NT2/D1 (cell line): ENCODE measurements around the gene HS3ST2.
A peak's percentile ranks its signal among the peaks of the same experiment; 100 is the strongest.
"Not testable (repeated sequence)": the region's sequence is repeated elsewhere in the genome, so short reads cannot be mapped to it uniquely, and the experiment has no call there.

Experiments
- DNase-seq: peaks from one replicate; pipeline ENCODE4 v3.0.0-alpha.2; 2011; ENCODE audit warnings: low read depth, low spot score
- H3K27me3 ChIP-seq: 2 replicates; pipeline ENCODE4 v1.6.0; 2011; ENCODE audit warnings: mild to moderate bottlenecking; ENCODE audit not compliant: insufficient read length, insufficient read depth
- H3K36me3 ChIP-seq: 2 replicates; pipeline ENCODE4 v1.6.1; 2011; ENCODE audit warnings: mild to moderate bottlenecking, low read length, mixed read lengths; ENCODE audit not compliant: insufficient read depth, insufficient read length
- H3K4me1 ChIP-seq: 2 replicates; pipeline ENCODE4 v1.5.1; 2011; ENCODE audit not compliant: insufficient read depth, insufficient read length
- H3K4me3 ChIP-seq: 2 replicates; pipeline ENCODE4 v1.5.1; 2011; ENCODE audit warnings: low read depth; ENCODE audit not compliant: insufficient read length
- H3K9ac ChIP-seq: 2 replicates; pipeline ENCODE4 v1.6.0; 2011; ENCODE audit warnings: low read depth; ENCODE audit not compliant: insufficient read length
- H3K9me3 ChIP-seq: 2 replicates; pipeline ENCODE4 v1.5.1; 2011; ENCODE audit warnings: mild to moderate bottlenecking, low read length; ENCODE audit not compliant: insufficient read depth
- SUZ12 ChIP-seq: IDR thresholded peaks from 2 replicates; pipeline ENCODE4 v1.6.1; 2011; ENCODE audit not compliant: insufficient read length, insufficient read depth; ENCODE audit errors: extremely low read depth
- YY1 ChIP-seq: IDR thresholded peaks from 2 replicates; pipeline ENCODE4 v1.6.1; 2011; ENCODE audit not compliant: insufficient read length, insufficient read depth
- ZNF274 ChIP-seq: IDR thresholded peaks from 2 replicates; pipeline ENCODE4 v1.6.1; 2011; ENCODE audit warnings: mild to moderate bottlenecking, low read depth, low read length

The HS3ST2 gene

GRCh38 chr16:22929461-22929860 is 115.5 kb downstream of the HS3ST2 start:
- Histone ChIP-seq H3K27me3 (no peaks in the 10 kb centered on the region), H3K4me1 (no peaks in the 10 kb centered on the region), H3K9me3 (no peaks in the 10 kb centered on the region), H3K36me3 (no peaks in the 10 kb centered on the region), H3K4me3 (no peak overlapping the region), H3K9ac (no peak overlapping the region)
- TF ChIP-seq YY1, result no peak
- TF ChIP-seq SUZ12, result no peak
- TF ChIP-seq ZNF274, result no peak
- no peak for DNase-seq

DNA sequence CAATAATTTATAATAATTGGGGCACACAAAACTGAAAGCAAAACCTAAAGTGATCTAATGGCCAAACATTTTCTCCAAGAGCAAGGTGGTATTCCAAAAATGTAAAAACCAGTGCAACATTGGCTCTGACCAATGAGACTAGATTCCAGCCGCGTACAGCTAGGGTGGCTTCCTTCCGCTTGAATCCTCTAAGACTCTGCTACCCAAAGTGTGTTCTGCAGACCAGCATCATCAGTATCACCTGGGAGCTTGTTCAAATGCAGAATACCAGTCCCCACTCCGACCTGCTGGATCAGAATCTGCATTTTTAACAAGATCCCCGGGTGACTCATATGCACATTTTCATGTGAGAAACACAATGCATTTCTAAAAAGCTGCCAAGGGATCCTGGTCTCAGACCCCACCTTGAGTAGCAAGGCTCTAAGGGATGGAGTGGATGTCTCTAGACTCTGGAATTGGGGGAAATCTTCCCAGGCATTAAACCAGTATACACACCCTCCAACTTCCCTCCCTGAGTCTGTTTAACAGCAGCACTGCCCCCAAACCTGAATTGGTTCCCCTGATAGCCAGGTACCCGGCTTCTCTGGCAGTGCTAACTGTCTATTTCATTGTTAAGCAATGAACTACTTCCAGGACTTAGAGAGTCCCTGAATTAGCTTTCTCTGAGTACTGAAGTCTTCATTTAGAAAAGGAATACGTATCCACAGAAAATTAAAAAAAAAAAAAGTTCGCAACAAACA is 118.2 kb downstream of the HS3ST2 start:
- TF ChIP-seq ZNF274 (no peak), SUZ12 (no peak), YY1 (no peak)
- Histone ChIP-seq H3K9ac (no peak overlapping the region), H3K4me1 (no peaks in the 10 kb centered on the region), H3K27me3 (no peaks in the 10 kb centered on the region), H3K4me3 (no peak overlapping the region), H3K36me3 (no peaks in the 10 kb centered on the region), H3K9me3 (no peaks in the 10 kb centered on the region)
- DNase-seq, result no peak

DNA sequence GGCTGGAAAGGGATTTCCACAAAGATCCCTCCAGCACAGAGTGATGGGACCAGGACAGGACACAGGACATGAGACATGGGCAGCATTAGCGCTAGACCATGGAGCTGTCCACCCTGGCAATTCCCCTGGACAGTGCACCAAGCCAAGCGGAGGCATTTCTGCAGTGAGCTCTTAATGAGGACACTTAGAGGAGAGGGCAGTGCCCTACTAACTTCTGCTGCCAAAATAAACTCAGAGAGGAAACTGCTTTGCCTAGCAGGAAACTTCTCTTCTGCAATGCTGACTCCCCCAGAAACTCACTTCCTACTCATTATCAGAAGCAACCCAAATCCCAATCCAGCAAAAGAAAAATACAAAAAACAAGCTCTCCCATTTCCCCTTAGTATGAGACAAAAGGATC is 119.2 kb downstream of the HS3ST2 start:
- no peak overlapping the region for H3K4me3 ChIP-seq
- H3K9ac ChIP-seq, result no peak overlapping the region
- H3K9me3 ChIP-seq, result no peaks in the 10 kb centered on the region
- DNase-seq, result no peak
- TF ChIP-seq SUZ12 (no peak), ZNF274 (no peak), YY1 (no peak)
- H3K27me3 ChIP-seq, result no peaks in the 10 kb centered on the region
- H3K4me1 ChIP-seq, result no peaks in the 10 kb centered on the region
- H3K36me3 ChIP-seq, result no peaks in the 10 kb centered on the region

DNA sequence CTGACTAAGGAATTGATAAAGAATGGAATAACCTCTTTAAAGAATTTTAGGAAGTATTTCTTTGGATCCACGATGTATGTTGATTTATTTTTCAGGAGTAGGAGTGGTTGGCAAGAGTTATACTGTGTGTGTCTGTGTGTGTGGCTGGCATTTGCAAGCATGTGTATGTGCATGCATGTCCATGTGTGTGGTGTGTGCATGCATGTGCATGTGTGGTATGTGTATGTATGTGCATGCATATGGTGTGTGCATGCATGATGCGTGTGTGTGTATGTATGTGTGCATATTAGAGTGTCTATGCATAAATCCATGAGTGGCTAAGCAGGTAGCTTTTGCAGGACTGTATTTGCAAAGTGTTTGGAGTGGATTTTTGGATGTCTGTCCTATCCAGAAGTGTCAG is 120.8 kb downstream of the HS3ST2 start:
- H3K4me1 ChIP-seq, result no peaks in the 10 kb centered on the region
- no peak for DNase-seq

GRCh38 chr16:22937169-22937568 is 123.2 kb downstream of the HS3ST2 start:
- H3K9me3 ChIP-seq, result no peaks in the 10 kb centered on the region
- TF ChIP-seq ZNF274, result no peak
- no peak for TF ChIP-seq SUZ12
- no peak for TF ChIP-seq YY1
- H3K4me3 ChIP-seq, result no peak overlapping the region
- no peaks in the 10 kb centered on the region for H3K27me3 ChIP-seq
- H3K36me3 ChIP-seq, result no peaks in the 10 kb centered on the region
- H3K9ac ChIP-seq, result no peak overlapping the region
- DNase-seq, result no peak
- H3K4me1 ChIP-seq, result no peaks in the 10 kb centered on the region

More for the DNA sequence above, 120.8 kb downstream of the HS3ST2 start:
- Histone ChIP-seq H3K36me3 (no peaks in the 10 kb centered on the region), H3K27me3 (no peaks in the 10 kb centered on the region), H3K9me3 (no peaks in the 10 kb centered on the region), H3K4me3 (no peak overlapping the region), H3K9ac (no peak overlapping the region)
- TF ChIP-seq SUZ12, result no peak
- no peak for TF ChIP-seq YY1
- no peak for TF ChIP-seq ZNF274

DNA sequence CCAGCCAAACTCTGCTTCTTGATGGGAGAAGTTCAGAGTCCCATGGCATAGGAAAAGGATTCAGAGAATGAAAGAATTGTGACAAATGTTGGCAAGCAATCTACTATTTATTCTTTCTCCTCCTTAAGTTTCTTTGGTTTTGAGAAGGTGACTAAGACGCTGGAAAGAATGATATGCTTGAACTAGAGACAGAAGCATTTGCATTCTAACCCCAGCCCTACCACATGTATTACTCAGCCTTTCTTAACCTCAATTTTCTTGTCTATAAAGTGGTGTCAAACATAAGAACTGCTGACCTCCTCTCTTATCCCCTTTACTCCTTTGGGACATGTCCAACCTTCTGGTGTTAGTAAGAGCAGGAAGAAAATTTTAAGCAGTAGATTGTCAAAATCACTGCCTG is 124.7 kb downstream of the HS3ST2 start:
- Histone ChIP-seq H3K4me3 (no peak overlapping the region), H3K27me3 (no peaks in the 10 kb centered on the region), H3K36me3 (no peaks in the 10 kb centered on the region), H3K9me3 (no peaks in the 10 kb centered on the region), H3K9ac (no peak overlapping the region), H3K4me1 (no peaks in the 10 kb centered on the region)
- TF ChIP-seq SUZ12 (no peak), YY1 (no peak), ZNF274 (no peak)
- no peak for DNase-seq

- H3K27me3 ChIP-seq, H3K9me3 ChIP-seq, H3K9ac ChIP-seq, H3K4me1 ChIP-seq, H3K4me3 ChIP-seq, H3K36me3 ChIP-seq: not testable (repeated sequence)
- peak; percentile 89 for DNase-seq
Observed at GRCh38 chr16:22939744-22940363, 125.9 kb downstream of the HS3ST2 start.
